ENCODE data around the gene ARHGAP40. TPM values are rescaled to one million over a fixed set of nuclear protein-coding genes. Genes with fewer than 3 reads are reported as not detected.

Gene ARHGAP40
- total and polyA plus RNA-seq, 12 donors = not detected

- Histone ChIP-seq H3K4me3 (no peak overlapping the region), H3K36me3 (peaks cover 2 to 100% (median 65%) of the 10 kb centered on the region in 9 donors), H3K9me3 (peaks cover 0 to 7% (median 0%) of the 10 kb centered on the region in 11 donors), H3K27ac (no peak overlapping the region), H3K4me1 (no peaks in the 10 kb centered on the region), H3K27me3 (no peaks in the 10 kb centered on the region)
- ATAC-seq (no peak), DNase-seq (no peak)
- intact Hi-C loops (cut with DNase I) = no loop called here
- TF ChIP-seq, protein P1, sequence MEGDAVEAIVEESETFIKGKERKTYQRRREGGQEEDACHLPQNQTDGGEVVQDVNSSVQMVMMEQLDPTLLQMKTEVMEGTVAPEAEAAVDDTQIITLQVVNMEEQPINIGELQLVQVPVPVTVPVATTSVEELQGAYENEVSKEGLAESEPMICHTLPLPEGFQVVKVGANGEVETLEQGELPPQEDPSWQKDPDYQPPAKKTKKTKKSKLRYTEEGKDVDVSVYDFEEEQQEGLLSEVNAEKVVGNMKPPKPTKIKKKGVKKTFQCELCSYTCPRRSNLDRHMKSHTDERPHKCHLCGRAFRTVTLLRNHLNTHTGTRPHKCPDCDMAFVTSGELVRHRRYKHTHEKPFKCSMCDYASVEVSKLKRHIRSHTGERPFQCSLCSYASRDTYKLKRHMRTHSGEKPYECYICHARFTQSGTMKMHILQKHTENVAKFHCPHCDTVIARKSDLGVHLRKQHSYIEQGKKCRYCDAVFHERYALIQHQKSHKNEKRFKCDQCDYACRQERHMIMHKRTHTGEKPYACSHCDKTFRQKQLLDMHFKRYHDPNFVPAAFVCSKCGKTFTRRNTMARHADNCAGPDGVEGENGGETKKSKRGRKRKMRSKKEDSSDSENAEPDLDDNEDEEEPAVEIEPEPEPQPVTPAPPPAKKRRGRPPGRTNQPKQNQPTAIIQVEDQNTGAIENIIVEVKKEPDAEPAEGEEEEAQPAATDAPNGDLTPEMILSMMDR (IDR thresholded peaks at IDR 0.05) = no peak
- WGBS, 2 donors = 91 to 92% methylated on average over 3 of the region's 3 CpGs
These were observed 42.8 kb upstream of the ARHGAP40 start for GRCh38 chr20:38558596-38559360.

- 91 to 94% methylated on average over 3 of the region's 3 CpGs for WGBS, 2 donors
- no peaks in the 10 kb centered on the region for H3K27me3 ChIP-seq
- DNase-seq = no peak
- peaks cover under 1 to 100% (median 55%) of the 10 kb centered on the region in 9 donors for H3K36me3 ChIP-seq
- H3K4me3 ChIP-seq = no peak overlapping the region
- H3K4me1 ChIP-seq = no peaks in the 10 kb centered on the region
- H3K9me3 ChIP-seq = peaks cover 0 to 7% (median 0%) of the 10 kb centered on the region in 11 donors
- intact Hi-C loops (cut with DNase I) = no loop called here
- ATAC-seq = no peak
- H3K27ac ChIP-seq = no peak overlapping the region
- TF ChIP-seq, protein P1 (IDR thresholded peaks at IDR 0.05) = no peak
These were observed 41.8 kb upstream of the ARHGAP40 start for GRCh38 chr20:38559764-38560163.

GRCh38 chr20:38563802-38564431 is 37.7 kb upstream of the ARHGAP40 start:
- no peak for DNase-seq
- no peak for ATAC-seq
- Histone ChIP-seq H3K36me3 (peaks cover 0 to 100% (median 46%) of the 10 kb centered on the region in 9 donors), H3K4me1 (no peaks in the 10 kb centered on the region), H3K27ac (no peak overlapping the region), H3K27me3 (no peaks in the 10 kb centered on the region), H3K4me3 (no peak overlapping the region), H3K9me3 (no peaks in the 10 kb centered on the region)
- intact Hi-C loops (cut with DNase I) = no loop called here
- 93 to 97% methylated on average over 6 of the region's 6 CpGs for WGBS, 2 donors
- TF ChIP-seq, protein P1 (IDR thresholded peaks at IDR 0.05) = no peak

GRCh38 chr20:38564680-38565079 is 36.9 kb upstream of the ARHGAP40 start:
- no peaks in the 10 kb centered on the region for H3K4me1 ChIP-seq
- H3K27ac ChIP-seq = no peak overlapping the region
- TF ChIP-seq, protein P1 (IDR thresholded peaks at IDR 0.05) = no peak
- 90 to 100% methylated on average over 1 of the region's 1 CpG for WGBS, 2 donors
- no peaks in the 10 kb centered on the region for H3K9me3 ChIP-seq
- no peak overlapping the region for H3K4me3 ChIP-seq
- H3K27me3 ChIP-seq = no peaks in the 10 kb centered on the region
- no peak for DNase-seq
- intact Hi-C loops (cut with DNase I) = no loop called here
- peaks cover 0 to 100% (median 45%) of the 10 kb centered on the region in 9 donors for H3K36me3 ChIP-seq
- no peak for ATAC-seq
